H9 (cell line): Measurements from ENCODE around the gene PTPRK. TPM values are rescaled to one million over a fixed set of nuclear protein-coding genes. Genes with fewer than 3 reads are reported as not detected.

Experiments used
- DNase-seq: peaks from one replicate; pipeline ENCODE4 v3.0.0-alpha.2; 2017
- H2AFZ ChIP-seq: one replicate; pipeline ENCODE4 v1.6.1; 2013; ENCODE audit warnings: mild to moderate bottlenecking, low read length, control low read depth, moderate library complexity
- H2AK5ac ChIP-seq: 2 replicates; pipeline ENCODE4 v1.6.1; 2013; ENCODE audit warnings: low read length, control low read depth, mixed read lengths; ENCODE audit not compliant: insufficient read length
- H2BK120ac ChIP-seq: one replicate; pipeline ENCODE4 v1.6.1; 2013; ENCODE audit warnings: low read depth, mild to moderate bottlenecking, low read length, control low read depth, inconsistent platforms; ENCODE audit not compliant: poor library complexity, severe bottlenecking
- H2BK12ac ChIP-seq: 2 replicates; pipeline ENCODE4 v1.6.1; 2013; ENCODE audit warnings: low read length, control low read depth, mixed read lengths, low read depth; ENCODE audit not compliant: insufficient read length
- H2BK15ac ChIP-seq: 2 replicates; pipeline ENCODE4 v1.6.1; 2013; ENCODE audit warnings: low read depth, low read length, control low read depth
- H2BK20ac ChIP-seq: one replicate; pipeline ENCODE4 v1.6.1; 2013; ENCODE audit warnings: low read depth, mild to moderate bottlenecking, low read length, control low read depth, inconsistent platforms; ENCODE audit not compliant: poor library complexity, severe bottlenecking
- H2BK5ac ChIP-seq: 2 replicates; pipeline ENCODE4 v1.6.1; 2013; ENCODE audit warnings: low read length, control low read depth, mixed read lengths; ENCODE audit not compliant: insufficient read length
- H3K14ac ChIP-seq: 2 replicates; pipeline ENCODE4 v1.6.1; 2013; ENCODE audit warnings: low read length, control low read depth; ENCODE audit not compliant: insufficient read depth
- H3K18ac ChIP-seq: 2 replicates; pipeline ENCODE4 v1.6.1; 2013; ENCODE audit warnings: low read depth, mild to moderate bottlenecking, mixed read lengths, low read length, control low read depth; ENCODE audit not compliant: insufficient read length
- H3K23ac ChIP-seq: 2 replicates; pipeline ENCODE4 v1.6.1; 2013; ENCODE audit warnings: low read length, control low read depth, mixed read lengths, low read depth; ENCODE audit not compliant: insufficient read length
- H3K23me2 ChIP-seq: 2 replicates; pipeline ENCODE4 v1.6.1; 2013; ENCODE audit warnings: low read depth, mild to moderate bottlenecking, mixed read lengths, low read length, control low read depth; ENCODE audit not compliant: insufficient read length, poor library complexity, severe bottlenecking
- H3K27ac ChIP-seq: 2 replicates; pipeline ENCODE4 v1.5.1; 2013; ENCODE audit warnings: low read length, control low read depth, mixed read lengths, low read depth; ENCODE audit not compliant: insufficient read length
- H3K27me3 ChIP-seq: 2 replicates; pipeline ENCODE4 v1.6.1; 2013; ENCODE audit warnings: low read length, control low read depth, inconsistent platforms; ENCODE audit not compliant: insufficient read depth
- H3K4ac ChIP-seq: 2 replicates; pipeline ENCODE4 v1.6.1; 2013; ENCODE audit warnings: low read depth, mild to moderate bottlenecking, control low read depth, inconsistent platforms, low read length, moderate library complexity
- H3K4me1 ChIP-seq: 2 replicates; pipeline ENCODE4 v1.6.1; 2013; ENCODE audit warnings: low read length, control low read depth, inconsistent platforms; ENCODE audit not compliant: insufficient read depth
- H3K4me2 ChIP-seq: 2 replicates; pipeline ENCODE4 v1.6.1; 2013; ENCODE audit warnings: low read length, control low read depth, mixed read lengths; ENCODE audit not compliant: insufficient read length, insufficient read depth
- H3K56ac ChIP-seq: 2 replicates; pipeline ENCODE4 v1.6.1; 2013; ENCODE audit warnings: low read depth, mild to moderate bottlenecking, mixed read lengths, low read length, control low read depth; ENCODE audit not compliant: insufficient read length
- H3K79me1 ChIP-seq: 2 replicates; pipeline ENCODE4 v1.6.1; 2013; ENCODE audit warnings: low read depth, mild to moderate bottlenecking, moderate library complexity, low read length, control low read depth, inconsistent platforms; ENCODE audit not compliant: insufficient read depth, poor library complexity, severe bottlenecking
- H3K79me2 ChIP-seq: 2 replicates; pipeline ENCODE4 v1.6.1; 2013; ENCODE audit warnings: low read length, control low read depth, inconsistent platforms; ENCODE audit not compliant: insufficient read depth
- H3K9ac ChIP-seq: 2 replicates; pipeline ENCODE4 v1.6.1; 2013; ENCODE audit warnings: low read length, control low read depth, mixed read lengths; ENCODE audit not compliant: insufficient read length; ENCODE audit errors: extremely low read depth
- H3K9me3 ChIP-seq: one replicate; pipeline ENCODE4 v1.6.1; 2013; ENCODE audit warnings: low read depth, low read length, inconsistent platforms; ENCODE audit not compliant: control insufficient read depth
- H3T11ph ChIP-seq: one replicate; pipeline ENCODE4 v1.6.1; 2013; ENCODE audit warnings: mild to moderate bottlenecking, low read length, control low read depth, inconsistent platforms
- H4K20me1 ChIP-seq: one replicate; pipeline ENCODE4 v1.6.1; 2013; ENCODE audit not compliant: control insufficient read depth, insufficient read length, insufficient read depth
- H4K5ac ChIP-seq: 2 replicates; pipeline ENCODE4 v1.6.1; 2013; ENCODE audit warnings: low read depth, mild to moderate bottlenecking, mixed read lengths, low read length, control low read depth; ENCODE audit not compliant: insufficient read length
- H4K8ac ChIP-seq: replicated peaks from 2 replicates; pipeline ENCODE4 v1.6.1; 2013; ENCODE audit warnings: low read length, control low read depth, mixed read lengths, low read depth; ENCODE audit not compliant: insufficient read length
- H4K91ac ChIP-seq: 2 replicates; pipeline ENCODE4 v1.6.1; 2013; ENCODE audit warnings: low read depth, mild to moderate bottlenecking, moderate library complexity, mixed read lengths, low read length, control low read depth; ENCODE audit not compliant: insufficient read length
- H3K27ac Mint-ChIP-seq, 3 experiments: 2 replicates in 2 of 3; 3 replicates in 1 of 3; pipeline ENCODE4 v1.8.0; 2020 to 2021; ENCODE audit warnings: mixed read lengths in 3 of 3, mild to moderate bottlenecking in 1 of 3, moderate library complexity in 1 of 3
- H3K27me3 Mint-ChIP-seq: 2 replicates; pipeline ENCODE4 v1.8.0; 2021; ENCODE audit warnings: low read depth, mild to moderate bottlenecking, moderate library complexity, mixed read lengths
- H3K36me3 Mint-ChIP-seq, 3 experiments: 2 replicates in 2 of 3; 3 replicates in 1 of 3; pipeline ENCODE4 v1.8.0; 2020 to 2021; ENCODE audit warnings: low read depth in 3 of 3, mixed read lengths in 3 of 3; ENCODE audit not compliant: insufficient read depth in 1 of 3
- H3K4me1 Mint-ChIP-seq, 2 experiments: 2 replicates each; pipeline ENCODE4 v1.8.0; 2020; ENCODE audit warnings: mixed read lengths in 2 of 2
- H3K4me3 Mint-ChIP-seq, 2 experiments: 2 replicates in 1 of 2; 3 replicates in 1 of 2; pipeline ENCODE4 v1.8.0; 2020 to 2021; ENCODE audit warnings: mild to moderate bottlenecking in 2 of 2, mixed read lengths in 2 of 2, moderate library complexity in 1 of 2
- H3K9me3 Mint-ChIP-seq, 2 experiments: 2 replicates in 1 of 2; 3 replicates in 1 of 2; pipeline ENCODE4 v1.8.0; 2020; ENCODE audit warnings: mild to moderate bottlenecking in 2 of 2, mixed read lengths in 2 of 2, moderate library complexity in 1 of 2
- WGBS: extraction: QIAGEN DNeasy Blood & Tissue Kit; methylation state at CpG from one replicate; pipeline ENCODE4 v1.1.7; 2013; ENCODE audit warnings: missing lambda C conversion rate, low lambda C conversion rate, mixed read lengths; ENCODE audit not compliant: insufficient read length; ENCODE audit errors: extremely low coverage; 5-methylcytosine and 5-hydroxymethylcytosine counted together
- total RNA-seq: library from RNA; stranded (reverse); gene quantifications from 2 replicates; pipeline ENCODE4 v1.2.1, GENCODE V29; 2021
- TF ChIP-seq, protein P1 (sequence below): fragments of 200-600 bp; sonication (generic); conservative IDR thresholded peaks from 3 replicates; pipeline ENCODE4 v1.8.0; 2021; ENCODE audit warnings: antibody characterized with exemption, mild to moderate bottlenecking

The PTPRK gene
- total RNA-seq, 1 experiment from 2014 or later: 47.9 TPM

- no CpG with 5 or more reads among the region's 6 CpGs for WGBS
Observed at GRCh38 chr6:128414943-128415342, 105.5 kb downstream of the PTPRK start.

More at GRCh38 chr6:128414943-128415342, 105.5 kb downstream of the PTPRK start:
- peaks cover 7 to 11% of the 10 kb centered on the region in 2 experiments for H3K4me1 Mint-ChIP-seq
- Histone ChIP-seq H3K79me1 (peaks cover 3% of the 10 kb centered on the region), H2AK5ac (no peak overlapping the region), H3K4ac (no peak overlapping the region), H2BK5ac (no peak overlapping the region), H3K56ac (no peak overlapping the region), H2BK12ac (no peak overlapping the region), H2BK20ac (no peak overlapping the region), H4K8ac (no peak overlapping the region), H3K27ac (no peak overlapping the region), H3K9me3 (no peaks in the 10 kb centered on the region), H3K4me2 (no peak overlapping the region), H2BK120ac (no peak overlapping the region), H4K91ac (no peak overlapping the region), H2AFZ (no peak overlapping the region), H3K9ac (no peak overlapping the region), H3K79me2 (peaks cover 6% of the 10 kb centered on the region; the same call in 1 of the 2 replicates), H2BK15ac (no peak overlapping the region), H3K27me3 (no peaks in the 10 kb centered on the region), H3K23ac (no peak overlapping the region), H4K5ac (no peak overlapping the region), H3K4me1 (no peaks in the 10 kb centered on the region; the same call in 1 of the 2 replicates), H3K23me2 (no peaks in the 10 kb centered on the region), H4K20me1 (no peaks in the 10 kb centered on the region), H3K18ac (no peak overlapping the region), H3T11ph (no peak overlapping the region), H3K14ac (no peak overlapping the region)
- 0 out of 7 replicates have a peak, but pooled peaks cover 0 to 5% (median 3%) of the 10 kb centered on the region in 3 experiments for H3K36me3 Mint-ChIP-seq
- no peak overlapping the region for H3K27ac Mint-ChIP-seq
- no peak overlapping the region for H3K4me3 Mint-ChIP-seq
- TF ChIP-seq, protein P1, sequence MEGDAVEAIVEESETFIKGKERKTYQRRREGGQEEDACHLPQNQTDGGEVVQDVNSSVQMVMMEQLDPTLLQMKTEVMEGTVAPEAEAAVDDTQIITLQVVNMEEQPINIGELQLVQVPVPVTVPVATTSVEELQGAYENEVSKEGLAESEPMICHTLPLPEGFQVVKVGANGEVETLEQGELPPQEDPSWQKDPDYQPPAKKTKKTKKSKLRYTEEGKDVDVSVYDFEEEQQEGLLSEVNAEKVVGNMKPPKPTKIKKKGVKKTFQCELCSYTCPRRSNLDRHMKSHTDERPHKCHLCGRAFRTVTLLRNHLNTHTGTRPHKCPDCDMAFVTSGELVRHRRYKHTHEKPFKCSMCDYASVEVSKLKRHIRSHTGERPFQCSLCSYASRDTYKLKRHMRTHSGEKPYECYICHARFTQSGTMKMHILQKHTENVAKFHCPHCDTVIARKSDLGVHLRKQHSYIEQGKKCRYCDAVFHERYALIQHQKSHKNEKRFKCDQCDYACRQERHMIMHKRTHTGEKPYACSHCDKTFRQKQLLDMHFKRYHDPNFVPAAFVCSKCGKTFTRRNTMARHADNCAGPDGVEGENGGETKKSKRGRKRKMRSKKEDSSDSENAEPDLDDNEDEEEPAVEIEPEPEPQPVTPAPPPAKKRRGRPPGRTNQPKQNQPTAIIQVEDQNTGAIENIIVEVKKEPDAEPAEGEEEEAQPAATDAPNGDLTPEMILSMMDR: no peak
- no peaks in the 10 kb centered on the region for H3K27me3 Mint-ChIP-seq
- 0 out of 5 replicates have a peak, but pooled peaks cover 0 to 2% of the 10 kb centered on the region in 2 experiments for H3K9me3 Mint-ChIP-seq
- DNase-seq: no peak
